ENCODE data around the gene EPHB2.
A peak's percentile ranks its signal among the peaks of the same experiment; 100 is the strongest.

EPHB2 gene

GRCh38 chr1:22750685-22751051, 40.0 kb downstream of the EPHB2 start:
- no peak for DNase-seq

GRCh38 chr1:22751124-22751531, 40.5 kb downstream of the EPHB2 start:
- DNase-seq: no peak

GRCh38 chr1:22752339-22752738, 41.7 kb downstream of the EPHB2 start:
- DNase-seq: no peak

GRCh38 chr1:22753481-22753971, 42.9 kb downstream of the EPHB2 start:
- no peak for DNase-seq

- no peak for DNase-seq
These were observed 43.6 kb downstream of the EPHB2 start for GRCh38 chr1:22754106-22754768.

GRCh38 chr1:22754824-22755223, 44.2 kb downstream of the EPHB2 start:
- no peak for DNase-seq

- no peak for DNase-seq
These were observed 45.0 kb downstream of the EPHB2 start for GRCh38 chr1:22755641-22756040.

GRCh38 chr1:22756125-22756735, 45.6 kb downstream of the EPHB2 start:
- DNase-seq: no peak

- DNase-seq: no peak
These were observed 49.8 kb downstream of the EPHB2 start for GRCh38 chr1:22760455-22760854.

GRCh38 chr1:22761101-22761500, 50.5 kb downstream of the EPHB2 start:
- no peak for DNase-seq

GRCh38 chr1:22761821-22762220, 51.2 kb downstream of the EPHB2 start:
- DNase-seq: no peak

GRCh38 chr1:22763487-22764200, 53.0 kb downstream of the EPHB2 start:
- DNase-seq: no peak

- DNase-seq: no peak
These were observed 57.2 kb downstream of the EPHB2 start for GRCh38 chr1:22767852-22768251.

GRCh38 chr1:22769932-22770331, 59.3 kb downstream of the EPHB2 start:
- no peak for DNase-seq

GRCh38 chr1:22772014-22772413, 61.4 kb downstream of the EPHB2 start:
- DNase-seq: peak; percentile 61

- DNase-seq: no peak
These were observed 63.6 kb downstream of the EPHB2 start for GRCh38 chr1:22773981-22774832.

GRCh38 chr1:22774833-22775182, 64.2 kb downstream of the EPHB2 start:
- no peak for DNase-seq

GRCh38 chr1:22775478-22775877, 64.8 kb downstream of the EPHB2 start:
- DNase-seq: no peak

GRCh38 chr1:22776035-22776613, 65.5 kb downstream of the EPHB2 start:
- DNase-seq: no peak

GRCh38 chr1:22777388-22778057, 66.9 kb downstream of the EPHB2 start:
- no peak for DNase-seq

GRCh38 chr1:22778408-22778807, 67.8 kb downstream of the EPHB2 start:
- no peak for DNase-seq

All from right kidney (tissue), 1 donor.